Uterus (tissue), 2 donors: ENCODE measurements around the gene TPR.
"Not testable (repeated sequence)": the region's sequence is repeated elsewhere in the genome, so short reads cannot be mapped to it uniquely, and the experiment has no call there.

ENCODE experiments used
- POLR2A ChIP-seq, 2 donors: fragments of 450-650 bp; IDR thresholded peaks; one replicate each; pipeline ENCODE4 v1.6.1; 2016; ENCODE audit warnings: antibody characterized with exemption in 2 of 2, mild to moderate bottlenecking in 1 of 2, moderate library complexity in 1 of 2
- TF ChIP-seq, protein P1 (sequence below), 4 experiments: fragments of 200-600 bp in 2 of 4; fragments of 450-650 bp in 2 of 4; sonication (generic) in 2 of 4; IDR thresholded peaks; one replicate each; pipeline ENCODE4 v1.5.1; 2016 to 2019; ENCODE audit warnings: antibody characterized with exemption in 4 of 4, mild to moderate bottlenecking in 2 of 4, moderate library complexity in 1 of 4

- TF ChIP-seq, protein P1, sequence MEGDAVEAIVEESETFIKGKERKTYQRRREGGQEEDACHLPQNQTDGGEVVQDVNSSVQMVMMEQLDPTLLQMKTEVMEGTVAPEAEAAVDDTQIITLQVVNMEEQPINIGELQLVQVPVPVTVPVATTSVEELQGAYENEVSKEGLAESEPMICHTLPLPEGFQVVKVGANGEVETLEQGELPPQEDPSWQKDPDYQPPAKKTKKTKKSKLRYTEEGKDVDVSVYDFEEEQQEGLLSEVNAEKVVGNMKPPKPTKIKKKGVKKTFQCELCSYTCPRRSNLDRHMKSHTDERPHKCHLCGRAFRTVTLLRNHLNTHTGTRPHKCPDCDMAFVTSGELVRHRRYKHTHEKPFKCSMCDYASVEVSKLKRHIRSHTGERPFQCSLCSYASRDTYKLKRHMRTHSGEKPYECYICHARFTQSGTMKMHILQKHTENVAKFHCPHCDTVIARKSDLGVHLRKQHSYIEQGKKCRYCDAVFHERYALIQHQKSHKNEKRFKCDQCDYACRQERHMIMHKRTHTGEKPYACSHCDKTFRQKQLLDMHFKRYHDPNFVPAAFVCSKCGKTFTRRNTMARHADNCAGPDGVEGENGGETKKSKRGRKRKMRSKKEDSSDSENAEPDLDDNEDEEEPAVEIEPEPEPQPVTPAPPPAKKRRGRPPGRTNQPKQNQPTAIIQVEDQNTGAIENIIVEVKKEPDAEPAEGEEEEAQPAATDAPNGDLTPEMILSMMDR (IDR thresholded peaks at IDR 0.05) = not testable (repeated sequence)
- not testable (repeated sequence) for TF ChIP-seq POLR2A (IDR thresholded peaks at IDR 0.05)
These were observed 26.4 kb upstream of the TPR start for GRCh38 chr1:186401446-186401845.
